ENCODE measurements around the gene F11R.

DNA sequence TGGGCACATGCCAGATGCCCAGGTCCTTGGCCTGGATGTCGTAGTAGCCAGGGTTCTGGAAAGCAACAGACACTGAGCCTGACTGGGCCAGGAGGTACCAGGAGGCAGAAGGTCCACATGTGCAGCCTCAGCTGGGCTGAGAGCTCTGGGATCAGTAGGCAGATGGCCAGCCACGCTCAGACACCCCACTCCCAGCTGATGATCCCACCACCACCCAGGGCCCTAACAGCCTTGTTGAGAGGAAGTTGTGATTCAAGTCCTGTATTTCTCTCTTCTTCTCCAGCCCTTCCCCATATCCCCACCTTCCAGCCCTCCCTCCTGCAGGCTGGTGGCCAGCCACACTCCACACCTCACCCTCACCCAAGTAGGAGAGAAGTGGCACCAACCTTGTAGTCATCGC, 70.3 kb downstream of the F11R start:
- TF ChIP-seq, protein P1, sequence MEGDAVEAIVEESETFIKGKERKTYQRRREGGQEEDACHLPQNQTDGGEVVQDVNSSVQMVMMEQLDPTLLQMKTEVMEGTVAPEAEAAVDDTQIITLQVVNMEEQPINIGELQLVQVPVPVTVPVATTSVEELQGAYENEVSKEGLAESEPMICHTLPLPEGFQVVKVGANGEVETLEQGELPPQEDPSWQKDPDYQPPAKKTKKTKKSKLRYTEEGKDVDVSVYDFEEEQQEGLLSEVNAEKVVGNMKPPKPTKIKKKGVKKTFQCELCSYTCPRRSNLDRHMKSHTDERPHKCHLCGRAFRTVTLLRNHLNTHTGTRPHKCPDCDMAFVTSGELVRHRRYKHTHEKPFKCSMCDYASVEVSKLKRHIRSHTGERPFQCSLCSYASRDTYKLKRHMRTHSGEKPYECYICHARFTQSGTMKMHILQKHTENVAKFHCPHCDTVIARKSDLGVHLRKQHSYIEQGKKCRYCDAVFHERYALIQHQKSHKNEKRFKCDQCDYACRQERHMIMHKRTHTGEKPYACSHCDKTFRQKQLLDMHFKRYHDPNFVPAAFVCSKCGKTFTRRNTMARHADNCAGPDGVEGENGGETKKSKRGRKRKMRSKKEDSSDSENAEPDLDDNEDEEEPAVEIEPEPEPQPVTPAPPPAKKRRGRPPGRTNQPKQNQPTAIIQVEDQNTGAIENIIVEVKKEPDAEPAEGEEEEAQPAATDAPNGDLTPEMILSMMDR (IDR thresholded peaks at IDR 0.05), result no peak
- no peak for TF ChIP-seq POLR2A (IDR thresholded peaks at IDR 0.05)
